ENCODE data around the gene GPSM3.

The GPSM3 gene

GRCh38 chr6:32210191-32210601 lies 17.8 kb upstream of the GPSM3 start:
- Histone ChIP-seq H3K4me2 (ENCODE audit: insufficient read depth, low read length) (no peak overlapping the region), H2AFZ (ENCODE audit: low read depth, low read length) (no peak overlapping the region), H3K9ac (ENCODE audit: low read depth, low read length) (no peak overlapping the region), H3K79me2 (ENCODE audit: insufficient read depth, low read length) (no peaks in the 10 kb centered on the region), H3K36me3 (ENCODE audit: insufficient read depth, low read length) (no peaks in the 10 kb centered on the region), H3K27ac (ENCODE audit: low read length) (no peak overlapping the region), H3K4me1 (ENCODE audit: insufficient read depth, low read length) (no peaks in the 10 kb centered on the region), H4K20me1 (ENCODE audit: insufficient read depth, low read length) (no peaks in the 10 kb centered on the region), H3K27me3 (ENCODE audit: insufficient read depth, low read length, poor library complexity) (peaks cover 3% of the 10 kb centered on the region), H3K4me3 (ENCODE audit: low read depth in 1 of 2, low read length in 2 of 2) (no peak overlapping the region), H3K9me3 (ENCODE audit: insufficient read depth, low read length, severe bottlenecking) (no peaks in the 10 kb centered on the region)
- TF ChIP-seq CTCF (IDR thresholded peaks at IDR 0.05; ENCODE audit: borderline replicate concordance, extremely low read depth, low read length, poor library complexity, severe bottlenecking) (no peak), EZH2 (IDR thresholded peaks at IDR 0.05; ENCODE audit: borderline replicate concordance, low read depth, low read length, severe bottlenecking) (no peak)
- no peak for ATAC-seq (ENCODE audit: insufficient read depth, low read depth)
- DNase-seq = no peak

GRCh38 chr6:32208996-32209395 lies 16.6 kb upstream of the GPSM3 start:
- DNase-seq (no peak), ATAC-seq (ENCODE audit: insufficient read depth, low read depth) (no peak)
- Histone ChIP-seq H3K9me3 (ENCODE audit: insufficient read depth, low read length, severe bottlenecking) (no peaks in the 10 kb centered on the region), H4K20me1 (ENCODE audit: insufficient read depth, low read length) (no peaks in the 10 kb centered on the region), H3K36me3 (ENCODE audit: insufficient read depth, low read length) (no peaks in the 10 kb centered on the region), H3K27me3 (ENCODE audit: insufficient read depth, low read length, poor library complexity) (peaks cover 3% of the 10 kb centered on the region), H3K9ac (ENCODE audit: low read depth, low read length) (no peak overlapping the region), H3K4me3 (ENCODE audit: low read depth in 1 of 2, low read length in 2 of 2) (no peak overlapping the region), H3K27ac (ENCODE audit: low read length) (no peak overlapping the region), H3K79me2 (ENCODE audit: insufficient read depth, low read length) (no peaks in the 10 kb centered on the region), H3K4me2 (ENCODE audit: insufficient read depth, low read length) (no peak overlapping the region), H2AFZ (ENCODE audit: low read depth, low read length) (no peak overlapping the region), H3K4me1 (ENCODE audit: insufficient read depth, low read length) (no peaks in the 10 kb centered on the region)
- TF ChIP-seq EZH2 (IDR thresholded peaks at IDR 0.05; ENCODE audit: borderline replicate concordance, low read depth, low read length, severe bottlenecking) = no peak
- TF ChIP-seq CTCF (IDR thresholded peaks at IDR 0.05; ENCODE audit: borderline replicate concordance, extremely low read depth, low read length, poor library complexity, severe bottlenecking) = no peak

- no peaks in the 10 kb centered on the region for H3K9me3 ChIP-seq (ENCODE audit: insufficient read depth, low read length, severe bottlenecking)
- no peaks in the 10 kb centered on the region for H4K20me1 ChIP-seq (ENCODE audit: insufficient read depth, low read length)
- DNase-seq = no peak
- no peak overlapping the region for H3K4me2 ChIP-seq (ENCODE audit: insufficient read depth, low read length)
- H3K27me3 ChIP-seq (ENCODE audit: insufficient read depth, low read length, poor library complexity) = no peaks in the 10 kb centered on the region
- no peaks in the 10 kb centered on the region for H3K36me3 ChIP-seq (ENCODE audit: insufficient read depth, low read length)
- H3K9ac ChIP-seq (ENCODE audit: low read depth, low read length) = no peak overlapping the region
- H3K4me3 ChIP-seq (ENCODE audit: low read depth in 1 of 2, low read length in 2 of 2) = no peak overlapping the region
- no peak overlapping the region for H3K27ac ChIP-seq (ENCODE audit: low read length)
- TF ChIP-seq CTCF (IDR thresholded peaks at IDR 0.05; ENCODE audit: borderline replicate concordance, extremely low read depth, low read length, poor library complexity, severe bottlenecking) (no peak), EZH2 (IDR thresholded peaks at IDR 0.05; ENCODE audit: borderline replicate concordance, low read depth, low read length, severe bottlenecking) (no peak)
- H3K79me2 ChIP-seq (ENCODE audit: insufficient read depth, low read length) = no peaks in the 10 kb centered on the region
- no peak for ATAC-seq (ENCODE audit: insufficient read depth, low read depth)
- H2AFZ ChIP-seq (ENCODE audit: low read depth, low read length) = no peak overlapping the region
- H3K4me1 ChIP-seq (ENCODE audit: insufficient read depth, low read length) = no peaks in the 10 kb centered on the region
Measured at GRCh38 chr6:32204268-32204715, 11.8 kb upstream of the GPSM3 start.

All from DND-41 (cell line).